ENCODE measurements around the gene BCL6. TPM values are rescaled to one million over a fixed set of nuclear protein-coding genes. Genes with fewer than 3 reads are reported as not detected.

The BCL6 gene
- total and polyA plus RNA-seq, 2 donors (not counting 3 experiments of a cell fraction or from before 2014, with no cell fraction given): 6.9 to 12.1 TPM

DNA sequence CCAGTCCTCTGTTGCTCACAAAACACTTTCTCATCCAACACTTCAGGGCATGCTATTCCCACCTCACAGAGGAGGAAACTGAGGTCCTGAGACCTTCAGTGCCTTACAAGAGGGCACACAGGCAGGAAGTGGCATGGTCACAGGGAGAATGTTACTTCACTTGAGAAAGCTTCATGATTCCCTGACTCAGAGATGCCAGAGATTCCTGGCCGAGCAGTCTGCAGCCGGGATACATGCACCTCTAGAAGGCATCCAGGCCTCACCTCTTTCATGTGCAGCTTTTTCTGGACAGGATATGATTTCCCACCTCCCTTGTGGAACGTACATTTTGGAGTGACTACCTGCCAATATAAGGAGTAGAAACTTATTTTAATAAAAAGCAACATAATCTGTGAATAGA lies 72.3 kb downstream of the BCL6 start:
- Histone ChIP-seq H3K9me3 (replicated peaks; ENCODE audit: control insufficient read depth, insufficient read depth, low read length) (no peaks in the 10 kb centered on the region), H3K36me3 (ENCODE audit: control insufficient read depth in 2 of 2, extremely low read depth in 1 of 2, insufficient read depth in 2 of 2, low read length in 2 of 2) (no peaks in the 10 kb centered on the region), H2AFZ (ENCODE audit: low read depth, low read length) (no peak overlapping the region), H3K27me3 (ENCODE audit: control insufficient read depth in 2 of 2, insufficient read depth in 2 of 2, low read length in 2 of 2) (peaks cover 2 to 6% of the 10 kb centered on the region in 2 experiments), H3K4me1 (ENCODE audit: control insufficient read depth, extremely low read depth, insufficient read depth, low read length) (no peaks in the 10 kb centered on the region), H3K4me2 (ENCODE audit: insufficient read depth, low read length) (no peak overlapping the region), H4K20me1 (replicated peaks; ENCODE audit: control insufficient read depth, extremely low read depth, insufficient read depth, low read length) (no peaks in the 10 kb centered on the region), H3K9ac (replicated peaks; ENCODE audit: extremely low read depth, insufficient read depth, low read length) (no peak overlapping the region), H3K9me1 (replicated peaks; ENCODE audit: control insufficient read depth, extremely low read depth, insufficient read depth, low read length) (no peaks in the 10 kb centered on the region), H3K27ac (ENCODE audit: insufficient read depth, low read depth, low read length) (no peak overlapping the region), H3K79me2 (ENCODE audit: control insufficient read depth, insufficient read depth, low read length) (no peaks in the 10 kb centered on the region), H3K4me3 (replicated peaks in 1 of 3; ENCODE audit: insufficient read depth in 1 of 3, low read depth in 1 of 3, low read length in 3 of 3) (no peak overlapping the region)
- ChIA-PET POLR2A (no interaction called here), CTCF (interaction anchor here (1.2 kb wide), 1 partner anchor 353 kb away, joined by 5 read pairs; no protein-coding TSS in a partner anchor)
- no peak for FAIRE-seq
- intact Hi-C loops (cut with micrococcal nuclease): no loop called here
- no peak for TF ChIP-seq FOS (IDR thresholded peaks at IDR 0.05; ENCODE audit: borderline replicate concordance, insufficient read depth, low read length)
- TF ChIP-seq, protein P1, sequence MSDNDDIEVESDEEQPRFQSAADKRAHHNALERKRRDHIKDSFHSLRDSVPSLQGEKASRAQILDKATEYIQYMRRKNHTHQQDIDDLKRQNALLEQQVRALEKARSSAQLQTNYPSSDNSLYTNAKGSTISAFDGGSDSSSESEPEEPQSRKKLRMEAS (IDR thresholded peaks at IDR 0.05; ENCODE audit: insufficient read depth, insufficient read length): no peak
- TF ChIP-seq POLR2A (IDR thresholded peaks at IDR 0.05; ENCODE audit: low read depth, low read length): no peak
- TF ChIP-seq MYC (IDR thresholded peaks at IDR 0.05; ENCODE audit: low read depth, low read length): no peak
- no peak for TF ChIP-seq GATA2 (IDR thresholded peaks at IDR 0.05; ENCODE audit: insufficient read depth, insufficient read length, low read depth, low read length)
- TF ChIP-seq EZH2 (IDR thresholded peaks at IDR 0.05; ENCODE audit: borderline replicate concordance, low read depth, low read length, severe bottlenecking): no peak
- TF ChIP-seq, protein P2, sequence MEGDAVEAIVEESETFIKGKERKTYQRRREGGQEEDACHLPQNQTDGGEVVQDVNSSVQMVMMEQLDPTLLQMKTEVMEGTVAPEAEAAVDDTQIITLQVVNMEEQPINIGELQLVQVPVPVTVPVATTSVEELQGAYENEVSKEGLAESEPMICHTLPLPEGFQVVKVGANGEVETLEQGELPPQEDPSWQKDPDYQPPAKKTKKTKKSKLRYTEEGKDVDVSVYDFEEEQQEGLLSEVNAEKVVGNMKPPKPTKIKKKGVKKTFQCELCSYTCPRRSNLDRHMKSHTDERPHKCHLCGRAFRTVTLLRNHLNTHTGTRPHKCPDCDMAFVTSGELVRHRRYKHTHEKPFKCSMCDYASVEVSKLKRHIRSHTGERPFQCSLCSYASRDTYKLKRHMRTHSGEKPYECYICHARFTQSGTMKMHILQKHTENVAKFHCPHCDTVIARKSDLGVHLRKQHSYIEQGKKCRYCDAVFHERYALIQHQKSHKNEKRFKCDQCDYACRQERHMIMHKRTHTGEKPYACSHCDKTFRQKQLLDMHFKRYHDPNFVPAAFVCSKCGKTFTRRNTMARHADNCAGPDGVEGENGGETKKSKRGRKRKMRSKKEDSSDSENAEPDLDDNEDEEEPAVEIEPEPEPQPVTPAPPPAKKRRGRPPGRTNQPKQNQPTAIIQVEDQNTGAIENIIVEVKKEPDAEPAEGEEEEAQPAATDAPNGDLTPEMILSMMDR (IDR thresholded peaks at IDR 0.05; ENCODE audit: extremely low read depth in 1 of 2, insufficient read depth in 1 of 2, low read depth in 1 of 2, low read length in 2 of 2): no peak
- no peak for TF ChIP-seq JUN (IDR thresholded peaks at IDR 0.05; ENCODE audit: borderline replicate concordance, insufficient read depth, insufficient read length, low read depth)
- no peak for TF ChIP-seq POLR2AphosphoS5 (IDR thresholded peaks at IDR 0.05; ENCODE audit: insufficient read depth, low read depth, low read length)
- no TSS peak for BruUV-seq (replicated peaks)
- no peak for DNase-seq (ENCODE audit: low read depth, low spot score)
- dilution Hi-C loops (cut with MboI; ENCODE audit: extremely low pct_ligation_motif_present, low sequenced_read_pairs): no loop called here

Other genes starting within 250 kb of the BCL6 start
- gene SST, start 75.1 kb downstream of the BCL6 start, total RNA-seq: not detected in 2 replicates
- not detected in 2 replicates for gene SST, start 75.1 kb downstream of the BCL6 start, polyA plus RNA-seq
- not detected in 2 replicates for gene RTP2, start 42.9 kb downstream of the BCL6 start, total RNA-seq
- gene RTP2, start 42.9 kb downstream of the BCL6 start, polyA plus RNA-seq: not detected in 2 replicates

Measured in endothelial cell of umbilical vein (primary cell).